Right cardiac atrium (tissue), 5 donors: ENCODE data around the gene SCAND1. TPM values are rescaled to one million over a fixed set of nuclear protein-coding genes. Genes with fewer than 3 reads are reported as not detected.

ENCODE experiments used
- ATAC-seq, 2 donors: fragments of 200-7000 bp; cut with Tn5 transposase; one replicate each; pipeline versions ENCODE4 v1.8.0 to v1.9.1; 2020; ENCODE audit warnings: moderate library complexity in 2 of 2, mild to moderate bottlenecking in 1 of 2
- DNase-seq, 3 donors: peaks; one replicate each; pipeline ENCODE4 v3.0.0-alpha.2; 2020
- H3K27ac ChIP-seq: one replicate; pipeline ENCODE4 v1.5.1; 2013; ENCODE audit warnings: mild to moderate bottlenecking, low read length, control low read depth, moderate library complexity
- H3K27me3 ChIP-seq: one replicate; pipeline ENCODE4 v1.6.1; 2013; ENCODE audit not compliant: control insufficient read depth, insufficient read depth
- H3K4me1 ChIP-seq: one replicate; pipeline ENCODE4 v1.6.1; 2013; ENCODE audit warnings: low read length; ENCODE audit not compliant: control insufficient read depth, insufficient read depth
- H3K4me3 ChIP-seq: one replicate; pipeline ENCODE4 v1.5.1; 2013; ENCODE audit warnings: low read length, control low read depth
- H3K9me3 ChIP-seq: one replicate; pipeline ENCODE4 v1.6.1; 2013; ENCODE audit warnings: low read length; ENCODE audit not compliant: control insufficient read depth
- WGBS: extraction: QIAGEN DNeasy Blood & Tissue Kit; methylation state at CpG from one replicate; pipeline ENCODE4 v1.1.7; 2013; 5-methylcytosine and 5-hydroxymethylcytosine counted together
- intact Hi-C, 4 donors: fragments of 100-400 bp; cut with DNase I; formaldehyde crosslinking; loops; one replicate each; pipeline versions ENCODE4 v1.11.0 to v1.14.0; 2022 to 2023
- polyA plus RNA-seq: library from polyadenylated mRNA; stranded (reverse); fragments of 200-250 nt; gene quantifications from one replicate; pipeline ENCODE4 v1.2.3, GENCODE V29; 2013
- total RNA-seq, 4 donors: library from RNA; stranded (reverse); fragmentation: NEBNext Ultra II Directional; extraction: Animal tissue kit (Norgen Biotek cat#: 25700); gene quantifications; one replicate each; pipeline ENCODE4 v1.2.1, GENCODE V29; 2021
- donor health status: healthy with polysubstance abuse.
- donor health status: DM: no; HTN: yes; CAD: no.
- donor health status: DM: no; HTN: no; CAD: no.
- donor health status: DM: no; HTN: yes; CAD: no; lungs with severe emphysema.
- donor health status: DM: yes; HTN: yes; CAD: no.

Gene SCAND1
- total and polyA plus RNA-seq, 5 donors, result 42.0 to 102 (median 44.6) TPM

DNA sequence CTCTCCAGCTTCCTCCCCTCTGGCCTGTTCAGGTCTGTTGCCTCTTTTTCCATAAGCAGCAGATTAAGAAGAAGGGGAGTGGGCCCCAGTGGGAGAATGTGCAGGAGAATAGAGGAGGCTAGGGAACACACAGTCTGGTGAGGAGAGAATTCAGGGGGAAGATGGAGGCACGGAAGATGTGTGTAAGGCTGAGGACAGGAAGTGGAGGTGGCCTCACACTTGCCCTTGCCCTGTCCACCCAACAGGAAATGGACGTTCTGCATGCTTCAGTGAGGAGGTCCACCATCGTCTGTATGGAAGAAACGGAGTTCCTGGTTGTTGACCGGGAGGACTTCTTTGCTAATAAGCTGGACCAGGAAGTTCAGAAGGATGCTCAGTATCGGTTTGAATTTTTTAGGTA, 30.1 kb upstream of the SCAND1 start:
- WGBS, result 67% methylated on average over 6 of the region's 6 CpGs
- Histone ChIP-seq H3K9me3 (no peaks in the 10 kb centered on the region), H3K27me3 (no peaks in the 10 kb centered on the region), H3K4me1 (no peaks in the 10 kb centered on the region), H3K27ac (no peak overlapping the region), H3K4me3 (no peak overlapping the region)
- ATAC-seq (no peak), DNase-seq (no peak)
- intact Hi-C loops, result no loop called here

- no peak for ATAC-seq
- intact Hi-C loops, result no loop called here
- 66% methylated on average over 3 of the region's 3 CpGs for WGBS
These were observed 27.7 kb upstream of the SCAND1 start for GRCh38 chr20:35981969-35982368.

DNA sequence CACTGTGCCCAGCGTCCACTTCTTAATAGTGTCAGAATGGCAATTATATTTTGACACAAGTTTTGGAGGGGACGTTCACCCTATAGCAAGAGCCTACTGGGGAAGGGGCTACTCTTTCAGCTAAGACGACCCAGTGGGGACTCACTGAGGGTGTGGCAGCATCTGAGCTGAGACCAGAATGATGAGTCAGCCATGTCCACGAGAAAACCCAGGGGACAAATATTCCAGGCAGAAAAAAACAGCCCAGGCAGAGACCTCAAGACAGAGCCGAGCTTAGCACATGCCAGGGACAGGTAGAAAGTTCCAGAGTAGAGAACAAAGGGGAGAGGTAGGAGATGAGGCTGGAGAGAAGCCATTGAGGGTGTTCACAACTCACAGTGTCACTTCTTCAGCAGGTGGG, 25.2 kb upstream of the SCAND1 start:
- intact Hi-C loops, result no loop called here
- no peaks in the 10 kb centered on the region for H3K27me3 ChIP-seq
- H3K27ac ChIP-seq, result no peak overlapping the region
- ATAC-seq (no peak), DNase-seq (no peak)
- WGBS, result 63% methylated on average over 5 of the region's 5 CpGs
- no peaks in the 10 kb centered on the region for H3K4me1 ChIP-seq
- no peaks in the 10 kb centered on the region for H3K9me3 ChIP-seq
- H3K4me3 ChIP-seq, result no peak overlapping the region

More at GRCh38 chr20:35981969-35982368, 27.7 kb upstream of the SCAND1 start:
- no peak for DNase-seq
- Histone ChIP-seq H3K9me3 (no peaks in the 10 kb centered on the region), H3K4me1 (no peaks in the 10 kb centered on the region), H3K4me3 (no peak overlapping the region), H3K27ac (no peak overlapping the region), H3K27me3 (no peaks in the 10 kb centered on the region)

GRCh38 chr20:35978041-35978513, 23.8 kb upstream of the SCAND1 start:
- no peaks in the 10 kb centered on the region for H3K9me3 ChIP-seq
- ATAC-seq (no peak), DNase-seq (no peak)
- 76% methylated on average over 9 of the region's 9 CpGs for WGBS
- H3K4me3 ChIP-seq, result no peak overlapping the region
- no peaks in the 10 kb centered on the region for H3K27me3 ChIP-seq
- intact Hi-C loops, result no loop called here
- no peaks in the 10 kb centered on the region for H3K4me1 ChIP-seq
- H3K27ac ChIP-seq, result no peak overlapping the region

DNA sequence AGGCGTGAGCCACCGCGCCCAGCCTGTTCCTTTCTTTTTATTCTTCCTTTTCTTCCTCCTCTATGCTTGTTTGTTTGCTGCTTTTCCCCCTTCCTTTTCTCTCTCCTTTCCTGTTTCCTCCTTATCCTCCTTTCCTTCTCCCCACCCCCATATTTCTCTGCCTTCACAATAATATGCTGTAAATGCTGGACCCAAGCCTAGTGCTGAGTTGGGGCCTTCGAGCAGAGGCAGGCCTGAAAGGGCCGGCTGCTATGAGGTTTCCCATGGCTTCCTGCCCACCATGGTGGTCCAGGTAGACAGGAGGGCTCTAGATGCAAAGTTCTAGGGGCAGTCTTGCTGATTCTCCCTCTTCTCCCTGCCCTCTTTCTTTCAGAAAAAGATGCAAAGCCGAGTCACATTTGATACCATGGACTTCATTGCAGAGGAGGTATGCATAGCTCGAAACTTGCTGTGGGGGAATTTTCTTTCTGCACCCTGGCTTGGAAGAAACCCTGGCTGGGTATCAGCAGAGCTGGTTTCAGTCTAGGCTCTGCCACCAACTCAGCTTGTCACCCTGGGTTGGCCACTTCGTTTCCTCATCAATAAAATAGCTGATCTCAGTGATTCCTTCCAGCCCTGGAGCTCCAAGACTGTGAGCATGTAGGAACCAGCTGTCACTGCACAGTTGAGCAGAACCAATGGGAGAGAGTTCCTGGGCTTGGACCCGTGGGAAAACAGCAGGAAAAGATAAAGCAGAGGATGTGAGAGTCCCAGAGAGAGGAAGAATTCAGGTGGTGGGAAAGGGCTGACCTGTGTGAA, 21.5 kb upstream of the SCAND1 start:
- Histone ChIP-seq H3K4me3 (no peak overlapping the region), H3K27ac (no peak overlapping the region), H3K4me1 (no peaks in the 10 kb centered on the region), H3K27me3 (no peaks in the 10 kb centered on the region), H3K9me3 (no peaks in the 10 kb centered on the region)
- no peak for ATAC-seq
- intact Hi-C loops, result no loop called here
- 64% methylated on average over 9 of the region's 9 CpGs for WGBS
- DNase-seq, result no peak

DNA sequence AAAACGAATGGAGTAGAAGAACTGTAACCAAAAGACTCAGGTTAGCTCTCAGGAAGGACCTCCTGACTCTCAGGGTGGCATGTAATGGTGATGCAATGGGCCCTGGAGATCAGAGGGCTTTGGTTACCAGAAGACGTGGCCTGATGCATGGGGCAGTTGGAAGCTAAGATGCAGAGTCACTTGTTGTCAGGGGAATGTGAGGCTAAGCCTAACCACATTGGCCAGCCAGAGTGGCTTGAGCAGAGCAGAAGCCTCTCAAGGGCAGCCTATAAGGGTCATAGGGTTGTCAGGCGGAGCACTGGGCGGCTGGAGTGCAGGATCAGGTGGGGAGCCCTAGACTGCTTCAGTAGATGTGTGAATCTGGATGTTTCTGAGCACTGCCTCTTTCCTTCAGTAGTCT, 20.0 kb upstream of the SCAND1 start:
- WGBS, result 82% methylated on average over 4 of the region's 4 CpGs
- H3K4me3 ChIP-seq, result no peak overlapping the region
- H3K27me3 ChIP-seq, result no peaks in the 10 kb centered on the region
- intact Hi-C loops, result no loop called here
- DNase-seq (no peak), ATAC-seq (no peak)
- H3K9me3 ChIP-seq, result no peaks in the 10 kb centered on the region
- no peaks in the 10 kb centered on the region for H3K4me1 ChIP-seq
- H3K27ac ChIP-seq, result no peak overlapping the region

- ATAC-seq, result no peak
- H3K9me3 ChIP-seq, result no peaks in the 10 kb centered on the region
- intact Hi-C loops, result no loop called here
- H3K27ac ChIP-seq, result no peak overlapping the region
- H3K4me1 ChIP-seq, result no peaks in the 10 kb centered on the region
- WGBS, result 89% methylated on average over 4 of the region's 4 CpGs
- H3K27me3 ChIP-seq, result no peaks in the 10 kb centered on the region
- no peak overlapping the region for H3K4me3 ChIP-seq
- no peak for DNase-seq
These were observed 18.2 kb upstream of the SCAND1 start for GRCh38 chr20:35972462-35972861.

- DNase-seq (no peak), ATAC-seq (no peak)
- Histone ChIP-seq H3K4me1 (no peaks in the 10 kb centered on the region), H3K27me3 (no peaks in the 10 kb centered on the region), H3K4me3 (no peak overlapping the region), H3K9me3 (no peaks in the 10 kb centered on the region), H3K27ac (no peak overlapping the region)
- intact Hi-C loops, result no loop called here
- WGBS, result 95% methylated on average over 2 of the region's 2 CpGs
These were observed 17.7 kb upstream of the SCAND1 start for GRCh38 chr20:35971981-35972380.

DNA sequence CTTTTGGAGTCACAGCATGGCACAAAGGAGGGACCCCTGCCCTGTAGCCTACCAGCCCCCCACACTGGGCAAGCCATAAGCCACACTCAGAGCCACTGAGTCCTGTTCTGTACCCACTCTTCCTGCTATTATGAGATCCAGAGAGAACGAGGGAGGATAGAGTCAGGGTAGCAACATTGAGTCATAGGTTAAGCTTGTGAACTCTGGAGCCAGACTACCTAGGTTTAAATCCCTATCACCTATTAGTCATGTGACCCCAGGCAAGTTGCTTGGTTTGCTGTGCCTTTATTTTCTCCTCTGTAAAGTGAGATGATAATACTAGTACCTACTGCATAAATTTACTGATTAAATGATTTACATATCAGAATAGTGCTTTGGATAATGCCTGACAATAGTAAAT, 14.6 kb upstream of the SCAND1 start:
- no peak overlapping the region for H3K4me3 ChIP-seq
- no peak for DNase-seq
- no peak for ATAC-seq
- no peak overlapping the region for H3K27ac ChIP-seq
- WGBS, result 53% methylated on average over 1 of the region's 1 CpG
- H3K9me3 ChIP-seq, result no peaks in the 10 kb centered on the region
- intact Hi-C loops, result no loop called here
- H3K27me3 ChIP-seq, result no peaks in the 10 kb centered on the region
- no peaks in the 10 kb centered on the region for H3K4me1 ChIP-seq

- no peak within 1 kb of the TSS for H3K27ac ChIP-seq
- WGBS, result 95% methylated on average over 3 of the region's 3 CpGs
- no peaks in the 10 kb centered on the region for H3K4me1 ChIP-seq
- H3K4me3 ChIP-seq, result no peak within 1 kb of the TSS
- no peaks in the 10 kb centered on the region for H3K9me3 ChIP-seq
- no peak for ATAC-seq
- no peak for DNase-seq
- H3K27me3 ChIP-seq, result no peaks in the 10 kb centered on the region
- intact Hi-C loops, result no loop called here
These were observed 13.8 kb upstream of the SCAND1 start, which contains the start of gene CNBD2 for GRCh38 chr20:35967979-35968640. TSS of gene CNBD2 (plus strand) at chr20:35968590. CDS start at chr20:35968763, 173 bp downstream.

GRCh38 chr20:35963878-35964277, 9.6 kb upstream of the SCAND1 start:
- Histone ChIP-seq H3K4me3 (no peak overlapping the region), H3K9me3 (no peaks in the 10 kb centered on the region), H3K27ac (no peak overlapping the region), H3K4me1 (no peaks in the 10 kb centered on the region), H3K27me3 (no peaks in the 10 kb centered on the region)
- DNase-seq, result no peak
- 89% methylated on average over 4 of the region's 4 CpGs for WGBS
- no peak for ATAC-seq
- intact Hi-C loops, result no loop called here
